Neuron (in vitro differentiated cells): ENCODE data around the gene RNF217.

ENCODE experiments used
- H2AFZ ChIP-seq: one replicate; pipeline ENCODE4 v1.6.1; 2013; ENCODE audit warnings: low read depth, mild to moderate bottlenecking, inconsistent platforms, low read length, moderate library complexity
- H3K27me3 ChIP-seq: one replicate; pipeline ENCODE4 v1.6.1; 2013; ENCODE audit warnings: low read length; ENCODE audit not compliant: insufficient read depth
- H3K36me3 ChIP-seq: one replicate; pipeline ENCODE4 v1.6.1; 2013; ENCODE audit warnings: low read length; ENCODE audit not compliant: insufficient read depth
- H3K4me1 ChIP-seq: one replicate; pipeline ENCODE4 v1.6.1; 2013; ENCODE audit warnings: low read length; ENCODE audit not compliant: insufficient read depth
- H3K4me3 ChIP-seq: 2 replicates; pipeline ENCODE4 v1.5.1; 2013; ENCODE audit warnings: mild to moderate bottlenecking, low read length, moderate library complexity
- H3K9me3 ChIP-seq: one replicate; pipeline ENCODE4 v1.6.1; 2013; ENCODE audit warnings: low read length

The RNF217 gene

DNA sequence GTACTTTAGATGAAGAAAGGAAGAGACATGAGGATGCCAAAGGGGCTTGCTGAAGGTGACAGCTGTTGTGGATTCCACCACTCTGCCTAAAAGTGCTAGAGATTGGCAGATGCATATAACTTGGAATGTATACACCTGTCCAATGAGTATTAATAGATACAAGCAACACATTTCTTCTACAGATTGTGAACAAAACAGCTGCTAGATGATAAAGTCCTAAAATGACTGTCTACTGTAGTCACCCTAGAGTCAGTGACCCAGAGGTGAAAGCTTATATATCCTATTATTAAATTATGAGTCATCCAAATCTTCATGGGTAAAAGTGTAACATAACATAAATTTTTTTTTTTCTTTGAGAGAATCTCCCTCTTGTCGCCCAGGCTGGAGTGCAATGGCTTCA, 5.2 kb downstream of the RNF217 start:
- no peaks in the 10 kb centered on the region for H3K9me3 ChIP-seq
- H3K36me3 ChIP-seq = peaks cover 2% of the 10 kb centered on the region
- H3K27me3 ChIP-seq = no peaks in the 10 kb centered on the region
- no peak overlapping the region for H3K4me3 ChIP-seq
- peaks cover 17% of the 10 kb centered on the region for H3K4me1 ChIP-seq
- H2AFZ ChIP-seq = no peak overlapping the region

GRCh38 chr6:124968401-124968800, 6.2 kb downstream of the RNF217 start:
- Histone ChIP-seq H2AFZ (no peak overlapping the region), H3K9me3 (no peaks in the 10 kb centered on the region), H3K27me3 (no peaks in the 10 kb centered on the region), H3K4me1 (peaks cover 13% of the 10 kb centered on the region), H3K4me3 (no peak overlapping the region), H3K36me3 (peaks cover 3% of the 10 kb centered on the region)

GRCh38 chr6:124970243-124970642, 8.0 kb downstream of the RNF217 start:
- Histone ChIP-seq H2AFZ (no peak overlapping the region), H3K4me3 (no peak overlapping the region), H3K36me3 (peaks cover 3% of the 10 kb centered on the region), H3K4me1 (no peaks in the 10 kb centered on the region), H3K9me3 (no peaks in the 10 kb centered on the region), H3K27me3 (no peaks in the 10 kb centered on the region)

- Histone ChIP-seq H3K9me3 (no peaks in the 10 kb centered on the region), H3K4me3 (no peak overlapping the region), H3K27me3 (no peaks in the 10 kb centered on the region), H2AFZ (no peak overlapping the region), H3K4me1 (no peaks in the 10 kb centered on the region), H3K36me3 (peaks cover 3% of the 10 kb centered on the region)
Observed at GRCh38 chr6:124970763-124971162, 8.5 kb downstream of the RNF217 start.

- Histone ChIP-seq H2AFZ (no peak overlapping the region), H3K4me3 (no peak overlapping the region), H3K4me1 (no peaks in the 10 kb centered on the region), H3K27me3 (no peaks in the 10 kb centered on the region), H3K9me3 (peaks cover 11% of the 10 kb centered on the region), H3K36me3 (peaks cover 3% of the 10 kb centered on the region)
Observed at GRCh38 chr6:124973780-124974179, 11.5 kb downstream of the RNF217 start.

- no peaks in the 10 kb centered on the region for H3K27me3 ChIP-seq
- peaks cover 20% of the 10 kb centered on the region for H3K9me3 ChIP-seq
- H2AFZ ChIP-seq = no peak overlapping the region
- peaks cover 3% of the 10 kb centered on the region for H3K36me3 ChIP-seq
- no peaks in the 10 kb centered on the region for H3K4me1 ChIP-seq
- no peak overlapping the region for H3K4me3 ChIP-seq
Observed at GRCh38 chr6:124974771-124975377, 12.6 kb downstream of the RNF217 start.

GRCh38 chr6:124977067-124977908, 15.1 kb downstream of the RNF217 start:
- H3K4me3 ChIP-seq = no peak overlapping the region
- no peaks in the 10 kb centered on the region for H3K4me1 ChIP-seq
- peaks cover 4% of the 10 kb centered on the region for H3K36me3 ChIP-seq
- no peak overlapping the region for H2AFZ ChIP-seq
- H3K9me3 ChIP-seq = peaks cover 20% of the 10 kb centered on the region
- no peaks in the 10 kb centered on the region for H3K27me3 ChIP-seq

- Histone ChIP-seq H3K4me3 (no peak overlapping the region), H3K4me1 (no peaks in the 10 kb centered on the region), H2AFZ (no peak overlapping the region), H3K9me3 (peaks cover 20% of the 10 kb centered on the region), H3K27me3 (no peaks in the 10 kb centered on the region), H3K36me3 (peaks cover 2% of the 10 kb centered on the region)
Observed at GRCh38 chr6:124978451-124979293, 16.4 kb downstream of the RNF217 start.

- H3K36me3 ChIP-seq = peaks cover 2% of the 10 kb centered on the region
- peaks cover 20% of the 10 kb centered on the region for H3K9me3 ChIP-seq
- no peaks in the 10 kb centered on the region for H3K4me1 ChIP-seq
- H3K27me3 ChIP-seq = no peaks in the 10 kb centered on the region
- H2AFZ ChIP-seq = no peak overlapping the region
- H3K4me3 ChIP-seq = no peak overlapping the region
Observed at GRCh38 chr6:124979294-124979678, 17.0 kb downstream of the RNF217 start.

GRCh38 chr6:124982669-124983068, 20.4 kb downstream of the RNF217 start:
- no peaks in the 10 kb centered on the region for H3K27me3 ChIP-seq
- H3K9me3 ChIP-seq = peaks cover 18% of the 10 kb centered on the region
- peaks cover 2% of the 10 kb centered on the region for H3K36me3 ChIP-seq
- no peaks in the 10 kb centered on the region for H3K4me1 ChIP-seq
- H2AFZ ChIP-seq = no peak overlapping the region
- no peak overlapping the region for H3K4me3 ChIP-seq

DNA sequence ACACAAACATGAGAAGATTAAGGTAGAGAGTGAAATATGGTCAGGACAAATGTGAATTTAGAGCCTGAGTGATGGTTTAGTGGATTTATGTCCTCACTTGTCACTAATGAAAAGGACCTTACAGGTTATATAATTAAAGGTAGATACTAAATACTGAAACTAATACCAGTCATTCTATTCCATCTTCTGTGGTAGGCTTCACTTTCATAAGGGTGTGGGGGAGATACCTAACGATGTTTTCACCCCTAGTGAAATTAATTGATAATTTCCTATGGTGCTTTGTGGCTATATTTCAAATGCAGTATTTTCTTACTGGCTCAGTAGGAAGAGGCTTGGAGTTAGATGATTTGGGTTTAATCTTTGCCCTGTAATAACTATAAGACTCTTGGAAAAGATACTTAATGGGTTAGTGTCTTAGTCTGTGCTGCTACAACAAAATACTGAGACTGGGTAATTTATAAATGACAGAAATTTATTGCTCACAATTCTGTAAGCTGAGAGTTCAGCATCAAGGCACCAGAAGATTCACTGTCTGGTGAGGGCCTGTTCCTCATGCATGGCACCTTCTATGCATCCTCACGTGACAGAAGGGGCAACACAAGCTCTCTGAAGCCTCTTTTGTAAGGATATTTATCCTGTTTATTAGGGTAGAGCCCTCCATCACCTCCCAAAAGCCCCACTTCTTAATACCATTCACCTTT, 21.3 kb downstream of the RNF217 start:
- no peak overlapping the region for H2AFZ ChIP-seq
- H3K4me3 ChIP-seq = no peak overlapping the region
- peaks cover 2% of the 10 kb centered on the region for H3K36me3 ChIP-seq
- H3K9me3 ChIP-seq = peaks cover 11% of the 10 kb centered on the region
- H3K27me3 ChIP-seq = no peaks in the 10 kb centered on the region
- H3K4me1 ChIP-seq = no peaks in the 10 kb centered on the region

GRCh38 chr6:124984668-124985338, 22.6 kb downstream of the RNF217 start:
- Histone ChIP-seq H3K9me3 (peaks cover under 1% of the 10 kb centered on the region), H2AFZ (no peak overlapping the region), H3K27me3 (no peaks in the 10 kb centered on the region), H3K4me3 (no peak overlapping the region), H3K36me3 (peaks cover 2% of the 10 kb centered on the region), H3K4me1 (no peaks in the 10 kb centered on the region)
